NCI-H69 (cell line): Measurements from ENCODE around the gene OCIAD1.
A peak's percentile ranks its signal among the peaks of the same experiment; 100 is the strongest.
"Not testable (repeated sequence)": the region's sequence is repeated elsewhere in the genome, so short reads cannot be mapped to it uniquely, and the experiment has no call there.

Experiments used
- DNase-seq: peaks from one replicate; lab custom pipeline; 2025; lab: John Stamatoyannopoulos, UW

The OCIAD1 gene

GRCh38 chr4:48821431-48821830, 9.5 kb upstream of the OCIAD1 start:
- not testable (repeated sequence) for DNase-seq

GRCh38 chr4:48827622-48828021, 3.3 kb upstream of the OCIAD1 start:
- no peak for DNase-seq

GRCh38 chr4:48831532-48832030, 693 bp downstream of the OCIAD1 start:
- DNase-seq = peak; percentile 63

DNA sequence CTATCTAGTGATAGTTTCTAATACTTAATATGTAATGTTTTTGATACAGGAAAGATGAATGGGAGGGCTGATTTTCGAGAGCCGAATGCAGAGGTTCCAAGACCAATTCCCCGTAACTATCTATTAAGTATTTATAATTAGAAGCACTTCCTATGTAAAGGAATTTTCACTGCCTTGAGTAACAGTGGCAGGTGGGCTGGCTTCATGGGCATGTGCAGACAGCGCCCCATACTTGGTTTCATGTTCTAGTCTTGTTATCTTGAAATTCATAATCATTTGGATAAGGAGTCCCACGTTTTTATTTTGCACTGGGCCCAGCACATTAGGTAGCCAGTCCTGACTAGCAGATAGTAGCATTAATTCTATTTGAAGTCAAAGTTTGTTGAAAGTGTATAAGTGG, 1.7 kb downstream of the OCIAD1 start:
- no peak for DNase-seq

- DNase-seq = no peak
Measured at GRCh38 chr4:48836658-48837057, 5.8 kb downstream of the OCIAD1 start.

- DNase-seq = peak; percentile 14
Measured at GRCh38 chr4:48841045-48841827, 10.3 kb downstream of the OCIAD1 start.

- peak; percentile 2 for DNase-seq
Measured at GRCh38 chr4:48844843-48845242, 14.0 kb downstream of the OCIAD1 start.

DNA sequence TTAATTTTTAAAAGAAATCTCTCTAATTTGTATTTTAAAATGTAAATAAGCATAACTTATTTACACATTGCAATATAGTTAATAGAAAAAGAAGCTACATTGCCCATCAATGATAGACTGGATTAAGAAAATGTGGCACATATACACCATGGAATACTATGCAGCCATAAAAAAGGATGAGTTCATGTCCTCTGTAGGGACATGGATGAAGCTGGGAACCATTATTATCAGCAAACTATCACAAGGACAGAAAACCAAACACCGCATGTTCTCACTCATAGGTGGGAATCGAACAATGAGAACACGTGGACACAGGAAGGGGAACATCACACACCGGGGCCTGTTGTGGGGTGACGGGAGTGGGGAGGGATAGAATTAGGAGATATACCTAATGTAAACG, 17.9 kb downstream of the OCIAD1 start:
- DNase-seq = not testable (repeated sequence)

DNA sequence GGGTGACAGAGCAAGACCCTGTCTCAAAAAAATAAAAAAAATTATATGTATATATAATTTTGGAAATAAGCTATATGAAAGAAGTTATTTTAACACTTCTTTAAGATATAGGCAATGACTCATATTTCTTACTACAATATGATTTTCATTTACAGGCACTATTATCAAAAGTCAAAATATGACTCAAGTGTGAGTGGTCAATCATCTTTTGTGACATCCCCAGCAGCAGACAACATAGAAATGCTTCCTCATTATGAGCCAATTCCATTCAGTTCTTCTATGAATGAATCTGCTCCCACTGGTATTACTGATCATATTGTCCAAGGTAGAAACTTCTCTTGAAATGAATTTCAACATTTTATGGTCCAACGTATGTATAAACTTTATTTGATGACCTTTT, 20.8 kb downstream of the OCIAD1 start:
- DNase-seq = no peak

DNA sequence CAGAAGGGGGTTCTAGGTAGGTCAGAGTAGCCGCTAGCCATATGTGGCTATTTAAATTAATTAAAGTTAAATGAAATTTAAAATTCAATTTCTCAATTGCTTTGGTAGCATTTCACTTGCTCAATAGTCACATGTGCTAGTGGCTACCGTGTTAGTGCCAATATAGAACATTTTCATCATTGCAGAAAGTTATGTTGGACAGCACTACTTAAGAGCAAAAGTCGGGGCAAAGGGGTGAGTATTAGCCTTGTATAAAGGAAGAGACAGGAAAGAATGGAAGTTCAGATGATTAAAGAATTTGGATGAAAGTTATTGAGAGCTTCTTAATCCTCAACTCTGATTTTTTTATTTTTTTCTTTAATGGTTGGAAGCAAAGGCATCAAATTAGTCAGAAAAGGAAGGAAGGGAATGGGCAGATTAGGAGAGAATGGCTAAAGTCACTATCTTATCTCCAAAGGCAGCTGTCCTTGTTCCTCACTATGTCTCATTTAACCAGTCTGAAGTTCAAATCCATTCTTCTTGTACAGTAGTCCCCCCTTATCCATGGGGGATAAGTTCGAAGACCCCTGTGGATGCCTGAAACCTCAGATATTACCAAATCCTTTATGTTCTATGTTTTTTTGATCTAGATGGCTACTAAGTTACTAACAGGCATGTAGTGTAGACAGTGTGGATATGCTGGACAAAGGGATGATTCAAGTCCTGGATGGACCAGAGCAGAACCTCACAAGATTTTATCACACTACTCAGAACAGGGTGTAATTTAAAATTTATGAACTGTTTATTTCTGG, 22.9 kb downstream of the OCIAD1 start:
- DNase-seq = no peak

GRCh38 chr4:48854395-48854683, 23.5 kb downstream of the OCIAD1 start:
- DNase-seq = no peak

DNA sequence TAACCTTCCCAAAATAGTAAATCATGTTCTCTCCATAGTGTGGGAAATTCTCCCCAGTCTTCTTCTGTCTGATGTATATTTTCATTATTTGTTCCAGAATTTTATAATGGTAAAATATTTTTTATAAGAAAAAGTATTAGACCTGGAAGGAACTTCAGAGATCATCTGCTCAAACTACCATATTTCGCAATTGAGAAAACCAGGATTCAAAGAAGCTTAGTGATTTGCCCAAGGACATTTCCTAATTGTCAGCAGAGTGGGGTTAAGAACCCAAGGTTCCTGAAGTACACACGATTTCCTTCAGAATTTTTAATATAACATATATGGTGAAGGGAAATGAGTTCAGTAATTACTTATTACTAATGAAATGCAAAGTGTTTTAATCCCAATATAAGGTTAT, 24.1 kb downstream of the OCIAD1 start:
- DNase-seq = no peak

- no peak for DNase-seq
Measured at GRCh38 chr4:48858130-48858529, 27.2 kb downstream of the OCIAD1 start.

DNA sequence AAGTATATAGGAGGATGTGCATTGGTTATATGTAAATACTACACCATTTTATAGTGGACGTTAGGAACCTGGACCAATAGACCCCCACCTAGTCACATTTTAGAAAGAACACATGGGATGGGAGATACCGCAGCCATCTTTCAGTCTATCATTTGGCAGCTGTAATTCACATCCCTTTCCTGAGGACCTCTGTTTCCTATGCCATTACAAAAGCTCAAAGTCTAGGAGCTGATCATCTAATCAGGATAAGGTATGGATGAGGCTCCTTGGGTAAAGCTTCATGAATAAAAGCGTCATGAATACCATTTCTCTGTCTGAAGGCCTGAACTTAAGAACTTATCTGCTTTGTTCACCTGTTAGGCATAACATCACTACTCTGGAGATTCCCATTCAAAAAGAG, 31.1 kb downstream of the OCIAD1 start:
- DNase-seq = no peak

GRCh38 chr4:48862661-48863060, 31.8 kb downstream of the OCIAD1 start:
- DNase-seq = no peak

GRCh38 chr4:48863728-48864127, 32.8 kb downstream of the OCIAD1 start:
- DNase-seq = no peak

DNA sequence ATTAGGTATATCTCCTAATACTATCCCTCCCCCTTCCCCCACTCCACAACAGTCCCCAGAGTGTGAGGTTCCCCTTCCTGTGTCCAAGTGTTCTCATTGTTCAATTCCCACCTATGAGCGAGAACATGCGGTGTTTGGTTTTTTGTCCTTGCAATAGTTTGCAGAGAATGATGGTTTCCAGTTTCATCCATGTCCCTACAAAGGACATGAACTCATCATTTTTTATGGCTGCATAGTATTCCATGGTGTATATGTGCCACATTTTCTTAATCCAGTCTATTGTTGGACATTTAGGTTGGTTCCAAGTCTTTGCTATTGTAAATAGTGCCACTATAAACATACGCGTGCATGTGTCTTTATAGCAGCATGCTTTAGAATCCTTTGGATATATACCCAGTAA, 33.8 kb downstream of the OCIAD1 start:
- DNase-seq = not testable (repeated sequence)

DNA sequence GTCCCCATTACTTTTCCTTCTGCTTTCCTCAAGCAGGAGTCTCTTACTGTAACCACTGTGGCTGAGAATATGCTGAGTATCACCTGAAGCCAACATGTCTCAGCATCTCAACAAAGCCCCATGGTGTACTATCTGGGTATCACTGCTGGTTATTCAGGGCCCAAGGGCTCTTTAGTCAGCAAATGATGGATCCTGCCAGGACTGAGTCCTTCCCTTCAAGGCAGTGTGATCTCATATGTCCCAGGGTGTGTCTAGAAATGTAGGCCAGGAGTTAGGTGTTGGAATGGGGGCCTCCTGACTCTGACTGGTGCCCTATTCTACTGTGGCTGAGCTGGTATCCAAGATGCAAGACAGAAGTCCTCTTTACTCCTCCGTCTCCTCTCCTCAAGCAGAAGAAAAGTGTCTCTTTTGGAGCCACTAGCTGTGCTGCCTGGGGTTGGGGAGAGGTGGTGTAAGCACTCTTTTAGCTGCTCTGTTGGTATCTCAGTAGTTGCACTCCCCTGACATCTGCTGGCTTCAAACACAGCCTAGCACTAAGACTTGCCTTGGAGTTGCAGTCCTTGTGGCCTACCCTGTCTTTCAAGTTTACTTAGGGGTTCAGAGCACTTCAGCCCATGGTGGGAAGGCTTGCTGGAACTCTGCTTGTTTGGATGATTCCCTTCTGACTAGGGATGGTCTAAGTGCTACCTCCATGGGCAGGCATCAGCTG, 47.1 kb downstream of the OCIAD1 start:
- DNase-seq = no peak

GRCh38 chr4:48879561-48880442, 48.9 kb downstream of the OCIAD1 start:
- no peak for DNase-seq

DNA sequence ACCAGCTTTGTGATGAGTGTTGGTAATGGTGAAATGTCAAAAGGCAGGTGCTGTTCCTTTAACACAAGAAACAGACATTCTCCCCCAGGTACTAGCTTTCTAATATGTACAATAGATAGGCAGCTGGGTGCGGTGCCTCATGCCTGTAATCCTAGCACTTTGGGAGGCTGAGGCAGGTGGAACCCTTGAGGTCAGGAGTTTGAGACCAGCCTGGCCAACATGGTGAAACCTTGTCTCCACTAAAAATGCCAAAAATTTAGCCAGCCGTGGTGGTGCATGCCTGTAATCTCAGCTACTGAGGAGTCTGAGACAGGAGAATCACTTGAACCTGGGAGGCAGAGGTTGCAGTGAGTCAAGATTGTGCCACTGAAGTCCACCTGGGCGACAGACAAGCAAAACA, 50.8 kb downstream of the OCIAD1 start:
- DNase-seq = not testable (repeated sequence)

DNA sequence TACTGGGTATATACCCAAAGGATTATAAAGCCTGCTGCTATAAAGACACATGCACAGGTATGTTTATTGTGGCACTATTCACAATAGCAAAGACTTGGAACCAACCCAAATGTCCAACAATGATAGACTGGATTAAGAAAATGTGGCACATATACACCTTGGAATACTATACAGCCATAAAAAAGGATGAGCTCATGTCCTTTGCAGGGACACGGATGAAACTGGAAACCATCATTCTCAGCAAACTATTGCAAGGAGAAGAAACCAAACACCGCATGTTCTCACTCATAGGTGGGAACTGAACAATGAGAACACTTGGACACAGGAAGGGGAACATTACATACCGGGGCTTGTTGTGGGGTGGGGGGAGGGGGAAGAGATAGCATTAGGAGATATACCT, 58.9 kb downstream of the OCIAD1 start:
- not testable (repeated sequence) for DNase-seq
